ENCODE results near the gene HIBADH. TPM values are rescaled to one million over a fixed set of nuclear protein-coding genes. Genes with fewer than 3 reads are reported as not detected.

The HIBADH gene
- total RNA-seq, 1 experiment from 2014 or later: 33.7 TPM

GRCh38 chr7:27478556-27478955 lies 184.1 kb downstream of the HIBADH start:
- H3K27ac Mint-ChIP-seq (ENCODE audit: unreplicated experiment): no peak overlapping the region
- peaks cover 3% of the 10 kb centered on the region for H3K27me3 Mint-ChIP-seq (ENCODE audit: insufficient read depth, unreplicated experiment)
- no peaks in the 10 kb centered on the region for H3K27me3 ChIP-seq (replicated peaks; ENCODE audit: control insufficient read depth, insufficient read depth, low read length)
- TF ChIP-seq CTCF (IDR thresholded peaks at IDR 0.05; ENCODE audit: insufficient read depth in 1 of 2, low read depth in 1 of 2, low read length in 1 of 2, severe bottlenecking in 1 of 2, unreplicated experiment in 1 of 2): no peak
- peaks cover 6% of the 10 kb centered on the region for H3K9me3 Mint-ChIP-seq (ENCODE audit: unreplicated experiment)
- no TSS peak for BruUV-seq (replicated peaks)
- POLR2A ChIA-PET: no interaction called here
- H3K36me3 ChIP-seq (ENCODE audit: control insufficient read depth, insufficient read depth, low read length): no peaks in the 10 kb centered on the region
- no peaks in the 10 kb centered on the region for H3K9me3 ChIP-seq
- no peaks in the 10 kb centered on the region for H3K4me1 Mint-ChIP-seq (ENCODE audit: low read depth, unreplicated experiment)
- no peaks in the 10 kb centered on the region for H3K4me1 ChIP-seq
- CTCF ChIA-PET: no interaction called here
- H3K4me3 ChIP-seq (ENCODE audit: low read depth, low read length): no peak overlapping the region
- intact Hi-C loops (cut with micrococcal nuclease; ENCODE audit: unreplicated experiment): no loop called here
- H3K36me3 Mint-ChIP-seq (ENCODE audit: insufficient read depth, unreplicated experiment): no peaks in the 10 kb centered on the region
- DNase-seq: no peak
- H3K4me3 Mint-ChIP-seq (ENCODE audit: unreplicated experiment): no peak overlapping the region

GRCh38 chr7:27478084-27478483 lies 184.6 kb downstream of the HIBADH start:
- BruUV-seq (replicated peaks): no TSS peak
- Mint-ChIP-seq H3K4me3 (ENCODE audit: unreplicated experiment) (no peak overlapping the region), H3K27ac (ENCODE audit: unreplicated experiment) (no peak overlapping the region), H3K4me1 (ENCODE audit: low read depth, unreplicated experiment) (no peaks in the 10 kb centered on the region), H3K9me3 (ENCODE audit: unreplicated experiment) (peaks cover 6% of the 10 kb centered on the region), H3K27me3 (ENCODE audit: insufficient read depth, unreplicated experiment) (peaks cover 3% of the 10 kb centered on the region), H3K36me3 (ENCODE audit: insufficient read depth, unreplicated experiment) (no peaks in the 10 kb centered on the region)
- Histone ChIP-seq H3K9me3 (no peaks in the 10 kb centered on the region), H3K27me3 (replicated peaks; ENCODE audit: control insufficient read depth, insufficient read depth, low read length) (no peaks in the 10 kb centered on the region), H3K4me1 (no peaks in the 10 kb centered on the region), H3K4me3 (ENCODE audit: low read depth, low read length) (no peak overlapping the region), H3K36me3 (ENCODE audit: control insufficient read depth, insufficient read depth, low read length) (no peaks in the 10 kb centered on the region)
- intact Hi-C loops (cut with micrococcal nuclease; ENCODE audit: unreplicated experiment): no loop called here
- ChIA-PET POLR2A (no interaction called here), CTCF (no interaction called here)
- no peak for DNase-seq
- no peak for TF ChIP-seq CTCF (IDR thresholded peaks at IDR 0.05; ENCODE audit: insufficient read depth in 1 of 2, low read depth in 1 of 2, low read length in 1 of 2, severe bottlenecking in 1 of 2, unreplicated experiment in 1 of 2)

- intact Hi-C loops (cut with micrococcal nuclease; ENCODE audit: unreplicated experiment): no loop called here
- peaks cover 6% of the 10 kb centered on the region for H3K9me3 Mint-ChIP-seq (ENCODE audit: unreplicated experiment)
- no peaks in the 10 kb centered on the region for H3K27me3 ChIP-seq (replicated peaks; ENCODE audit: control insufficient read depth, insufficient read depth, low read length)
- no peak overlapping the region for H3K4me3 Mint-ChIP-seq (ENCODE audit: unreplicated experiment)
- H3K27ac Mint-ChIP-seq (ENCODE audit: unreplicated experiment): no peak overlapping the region
- no peaks in the 10 kb centered on the region for H3K4me1 ChIP-seq
- peaks cover 3% of the 10 kb centered on the region for H3K27me3 Mint-ChIP-seq (ENCODE audit: insufficient read depth, unreplicated experiment)
- H3K9me3 ChIP-seq: no peaks in the 10 kb centered on the region
- no peak for TF ChIP-seq CTCF (IDR thresholded peaks at IDR 0.05; ENCODE audit: insufficient read depth in 1 of 2, low read depth in 1 of 2, low read length in 1 of 2, severe bottlenecking in 1 of 2, unreplicated experiment in 1 of 2)
- CTCF ChIA-PET: no interaction called here
- no peak for DNase-seq
- no TSS peak for BruUV-seq (replicated peaks)
- H3K4me1 Mint-ChIP-seq (ENCODE audit: low read depth, unreplicated experiment): no peaks in the 10 kb centered on the region
- H3K36me3 Mint-ChIP-seq (ENCODE audit: insufficient read depth, unreplicated experiment): no peaks in the 10 kb centered on the region
- H3K36me3 ChIP-seq (ENCODE audit: control insufficient read depth, insufficient read depth, low read length): no peaks in the 10 kb centered on the region
- H3K4me3 ChIP-seq (ENCODE audit: low read depth, low read length): no peak overlapping the region
- POLR2A ChIA-PET: no interaction called here
Measured at GRCh38 chr7:27476493-27476892, 186.2 kb downstream of the HIBADH start.

Other genes starting within 250 kb of the HIBADH start
- gene TAX1BP1, start 77.3 kb upstream of the HIBADH start, total RNA-seq (2022): 92.4 and 96.8 TPM in 2 replicates